Measurements from ENCODE around the gene KCTD11. TPM values are rescaled to one million over a fixed set of nuclear protein-coding genes. Genes with fewer than 3 reads are reported as not detected.

The KCTD11 gene
- total and polyA plus RNA-seq, 10 of the 15 experiments (the other 5 are each of a cell fraction or from before 2014, with no cell fraction given) = 0.05 to 7.3 (median 2.9) TPM

DNA sequence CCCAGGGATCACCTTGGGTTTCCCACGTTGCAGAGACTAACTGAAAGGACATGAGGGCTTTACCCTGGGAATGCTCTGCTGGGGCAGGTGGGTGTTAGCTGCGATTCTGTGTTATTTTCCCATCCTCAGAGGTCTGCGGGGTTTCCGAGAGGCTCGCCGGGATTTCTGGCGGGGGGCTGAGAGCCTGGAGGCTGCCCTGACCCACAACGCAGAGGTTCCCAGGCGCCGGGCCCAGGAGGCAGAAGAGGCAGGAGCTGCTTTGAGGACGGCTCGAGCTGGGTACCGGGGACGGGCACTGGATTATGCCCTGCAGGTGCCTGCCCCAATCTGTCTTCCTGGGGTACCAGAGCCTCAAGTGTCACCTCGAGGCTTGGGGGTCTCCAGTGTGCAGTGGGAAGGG lies 8.7 kb upstream of the KCTD11 start (continued):
- TF ChIP-seq, protein P1, sequence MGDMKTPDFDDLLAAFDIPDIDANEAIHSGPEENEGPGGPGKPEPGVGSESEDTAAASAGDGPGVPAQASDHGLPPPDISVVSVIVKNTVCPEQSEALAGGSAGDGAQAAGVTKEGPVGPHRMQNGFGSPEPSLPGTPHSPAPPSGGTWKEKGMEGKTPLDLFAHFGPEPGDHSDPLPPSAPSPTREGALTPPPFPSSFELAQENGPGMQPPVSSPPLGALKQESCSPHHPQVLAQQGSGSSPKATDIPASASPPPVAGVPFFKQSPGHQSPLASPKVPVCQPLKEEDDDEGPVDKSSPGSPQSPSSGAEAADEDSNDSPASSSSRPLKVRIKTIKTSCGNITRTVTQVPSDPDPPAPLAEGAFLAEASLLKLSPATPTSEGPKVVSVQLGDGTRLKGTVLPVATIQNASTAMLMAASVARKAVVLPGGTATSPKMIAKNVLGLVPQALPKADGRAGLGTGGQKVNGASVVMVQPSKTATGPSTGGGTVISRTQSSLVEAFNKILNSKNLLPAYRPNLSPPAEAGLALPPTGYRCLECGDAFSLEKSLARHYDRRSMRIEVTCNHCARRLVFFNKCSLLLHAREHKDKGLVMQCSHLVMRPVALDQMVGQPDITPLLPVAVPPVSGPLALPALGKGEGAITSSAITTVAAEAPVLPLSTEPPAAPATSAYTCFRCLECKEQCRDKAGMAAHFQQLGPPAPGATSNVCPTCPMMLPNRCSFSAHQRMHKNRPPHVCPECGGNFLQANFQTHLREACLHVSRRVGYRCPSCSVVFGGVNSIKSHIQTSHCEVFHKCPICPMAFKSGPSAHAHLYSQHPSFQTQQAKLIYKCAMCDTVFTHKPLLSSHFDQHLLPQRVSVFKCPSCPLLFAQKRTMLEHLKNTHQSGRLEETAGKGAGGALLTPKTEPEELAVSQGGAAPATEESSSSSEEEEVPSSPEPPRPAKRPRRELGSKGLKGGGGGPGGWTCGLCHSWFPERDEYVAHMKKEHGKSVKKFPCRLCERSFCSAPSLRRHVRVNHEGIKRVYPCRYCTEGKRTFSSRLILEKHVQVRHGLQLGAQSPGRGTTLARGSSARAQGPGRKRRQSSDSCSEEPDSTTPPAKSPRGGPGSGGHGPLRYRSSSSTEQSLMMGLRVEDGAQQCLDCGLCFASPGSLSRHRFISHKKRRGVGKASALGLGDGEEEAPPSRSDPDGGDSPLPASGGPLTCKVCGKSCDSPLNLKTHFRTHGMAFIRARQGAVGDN (IDR thresholded peaks at IDR 0.05) = no peak
- no peak for TF ChIP-seq SREBF1 (IDR thresholded peaks at IDR 0.05; ENCODE audit: low read length)
- no peak; the same call in 1 of the 2 replicates for TF ChIP-seq POLR2A (IDR thresholded peaks at IDR 0.05; ENCODE audit: low read depth, low read length)

DNA sequence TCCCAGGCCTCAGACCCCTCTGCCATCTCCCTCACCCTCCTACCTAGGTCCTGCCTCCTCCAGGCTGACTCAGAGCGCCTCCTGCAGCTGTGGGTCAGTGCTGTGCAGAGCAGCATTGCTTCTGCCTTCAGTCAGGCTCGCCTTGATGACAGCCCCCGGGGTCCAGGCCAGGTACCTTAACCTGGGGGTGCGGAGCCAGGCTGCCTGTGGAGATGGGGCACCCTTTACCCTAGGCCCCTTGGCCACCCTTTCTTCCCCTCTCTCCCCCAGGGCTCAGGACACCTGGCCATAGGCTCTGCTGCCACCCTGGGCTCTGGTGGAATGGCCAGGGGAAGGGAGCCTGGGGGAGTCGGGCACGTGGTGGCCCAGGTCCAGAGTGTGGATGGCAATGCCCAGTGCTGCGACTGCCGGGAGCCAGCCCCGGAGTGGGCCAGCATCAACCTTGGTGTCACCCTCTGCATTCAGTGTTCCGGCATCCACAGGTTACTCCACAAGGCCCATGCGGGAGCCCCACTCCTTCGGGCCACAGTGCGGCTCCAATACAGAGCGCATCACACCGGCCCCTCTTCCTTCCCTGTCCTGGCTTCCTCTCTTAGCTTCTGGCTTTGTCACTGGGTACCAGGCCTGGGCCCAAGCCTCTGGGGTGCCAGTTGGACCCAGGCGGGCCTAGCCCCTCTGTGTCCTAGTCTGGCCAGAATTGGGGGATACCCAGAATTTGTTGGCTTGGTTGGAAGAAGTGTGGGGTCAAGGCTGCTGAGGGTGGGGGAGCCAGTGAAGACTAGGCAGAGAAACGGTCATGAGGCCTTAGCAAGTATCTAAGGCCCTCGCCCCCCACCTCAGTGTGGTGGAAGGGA lies 5.0 kb upstream of the KCTD11 start:
- ATAC-seq (no peak), FAIRE-seq (no peak), DNase-seq (ENCODE audit: low read depth, low spot score) (no peak)
- Histone ChIP-seq H2AFZ (ENCODE audit: control insufficient read depth, low read depth, low read length) (no peak overlapping the region), H3K9ac (ENCODE audit: control insufficient read depth, insufficient read depth, low read length) (no peak overlapping the region), H3K4me1 (ENCODE audit: control insufficient read depth, insufficient read depth, low read length) (peaks cover 4% of the 10 kb centered on the region; the same call in 1 of the 2 replicates), H3K36me3 (ENCODE audit: control insufficient read depth in 2 of 2, insufficient read depth in 2 of 2, low read length in 1 of 2) (peaks cover 17 to 29% of the 10 kb centered on the region in 2 experiments), H3K4me2 (ENCODE audit: control insufficient read depth, insufficient read depth) (no peak overlapping the region), H3K79me2 (ENCODE audit: control insufficient read depth, insufficient read depth, low read length) (no peaks in the 10 kb centered on the region; the same call in 1 of the 2 replicates), H3K4me3 (no peak overlapping the region), H3K9me3 (replicated peaks; ENCODE audit: control insufficient read depth, insufficient read depth, low read length) (no peaks in the 10 kb centered on the region), H3K27me3 (replicated peaks in 1 of 2; ENCODE audit: control insufficient read depth in 2 of 2, insufficient read depth in 2 of 2, low read length in 1 of 2) (no peaks in the 10 kb centered on the region), H4K20me1 (ENCODE audit: control insufficient read depth, insufficient read depth) (no peaks in the 10 kb centered on the region), H3K27ac (ENCODE audit: control insufficient read depth, insufficient read depth) (no peak overlapping the region)
- in situ Hi-C loops (cut with MboI) (no loop called here), intact Hi-C loops (cut with micrococcal nuclease; ENCODE audit: unreplicated experiment) (no loop called here)
- ChIA-PET RAD21 (ENCODE audit: unreplicated experiment) (interaction anchor here (1.0 kb wide), 2 partner anchors 16 to 22 kb away, joined by 3 to 4 read pairs; no protein-coding TSS in a partner anchor), SMC1A (ENCODE audit: uncharacterized antibody, unreplicated experiment) (interaction anchor here (0.7 to 4.8 kb wide), 4 partner anchors 9 to 50 kb away, joined by 3 to 33 read pairs (median 7); partner anchors contain the start of genes ACAP1 and NEURL4), CTCF (interaction anchor here (0.9 to 6.7 kb wide), 4 partner anchors 11 to 67 kb away, joined by 3 to 49 read pairs (median 10); partner anchors contain the start of genes ACAP1 and NEURL4), POLR2A (interaction anchor here (5.2 kb wide), 1 partner anchor 11 kb away, joined by 52 read pairs; the partner anchor contains the start of gene ACAP1)
- TF ChIP-seq, protein P2, sequence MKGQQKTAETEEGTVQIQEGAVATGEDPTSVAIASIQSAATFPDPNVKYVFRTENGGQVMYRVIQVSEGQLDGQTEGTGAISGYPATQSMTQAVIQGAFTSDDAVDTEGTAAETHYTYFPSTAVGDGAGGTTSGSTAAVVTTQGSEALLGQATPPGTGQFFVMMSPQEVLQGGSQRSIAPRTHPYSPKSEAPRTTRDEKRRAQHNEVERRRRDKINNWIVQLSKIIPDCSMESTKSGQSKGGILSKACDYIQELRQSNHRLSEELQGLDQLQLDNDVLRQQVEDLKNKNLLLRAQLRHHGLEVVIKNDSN (IDR thresholded peaks at IDR 0.05; ENCODE audit: borderline replicate concordance, extremely low read length, insufficient read depth, low read depth, low read length) = no peak
- peak; percentile 11; the same call in 1 of the 2 replicates for TF ChIP-seq POLR2A (IDR thresholded peaks at IDR 0.05; ENCODE audit: low read depth, low read length)
- BruUV-seq (replicated peaks) = no TSS peak
- 96% methylated on average over 18 of the region's 18 CpGs for WGBS (ENCODE audit: insufficient coverage, insufficient replicate concordance, low lambda C conversion rate, missing lambda C conversion rate)

Data from GM12878 (cell line).